Measurements from ENCODE around the gene HLA-DQA2.

- TF ChIP-seq CTCF (IDR thresholded peaks at IDR 0.05) (no peak), POLR2A (IDR thresholded peaks at IDR 0.05) (no peak)
Measured at GRCh38 chr6:32774426-32774825, 33.2 kb downstream of the HLA-DQA2 start.

Measured in thyroid gland (tissue), 4 donors.